Subcutaneous adipose tissue (tissue), 4 donors: ENCODE data around the gene LMNTD2. TPM values are rescaled to one million over a fixed set of nuclear protein-coding genes. Genes with fewer than 3 reads are reported as not detected.

Source experiments
- total RNA-seq, 4 donors: library from RNA; depleted of rRNA; stranded (reverse); fragments of >200 nt; gene quantifications; one replicate each; pipeline ENCODE4 v1.1.0, GENCODE V29; 2016
- TF ChIP-seq, protein P1 (sequence below): fragments of 450-650 bp; IDR thresholded peaks from one replicate; pipeline ENCODE4 v1.5.1; 2016; ENCODE audit warnings: low read depth, mild to moderate bottlenecking, control low read depth, antibody characterized with exemption, moderate library complexity

Gene LMNTD2
- total RNA-seq, 4 donors from 2014 or later: 0.65 to 2.4 (median 1.0) TPM

GRCh38 chr11:545171-545570, 15.4 kb downstream of the LMNTD2 start:
- TF ChIP-seq, protein P1, sequence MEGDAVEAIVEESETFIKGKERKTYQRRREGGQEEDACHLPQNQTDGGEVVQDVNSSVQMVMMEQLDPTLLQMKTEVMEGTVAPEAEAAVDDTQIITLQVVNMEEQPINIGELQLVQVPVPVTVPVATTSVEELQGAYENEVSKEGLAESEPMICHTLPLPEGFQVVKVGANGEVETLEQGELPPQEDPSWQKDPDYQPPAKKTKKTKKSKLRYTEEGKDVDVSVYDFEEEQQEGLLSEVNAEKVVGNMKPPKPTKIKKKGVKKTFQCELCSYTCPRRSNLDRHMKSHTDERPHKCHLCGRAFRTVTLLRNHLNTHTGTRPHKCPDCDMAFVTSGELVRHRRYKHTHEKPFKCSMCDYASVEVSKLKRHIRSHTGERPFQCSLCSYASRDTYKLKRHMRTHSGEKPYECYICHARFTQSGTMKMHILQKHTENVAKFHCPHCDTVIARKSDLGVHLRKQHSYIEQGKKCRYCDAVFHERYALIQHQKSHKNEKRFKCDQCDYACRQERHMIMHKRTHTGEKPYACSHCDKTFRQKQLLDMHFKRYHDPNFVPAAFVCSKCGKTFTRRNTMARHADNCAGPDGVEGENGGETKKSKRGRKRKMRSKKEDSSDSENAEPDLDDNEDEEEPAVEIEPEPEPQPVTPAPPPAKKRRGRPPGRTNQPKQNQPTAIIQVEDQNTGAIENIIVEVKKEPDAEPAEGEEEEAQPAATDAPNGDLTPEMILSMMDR: no peak

- TF ChIP-seq, protein P1: no peak
These were observed 15.7 kb downstream of the LMNTD2 start for GRCh38 chr11:544817-545166.

DNA sequence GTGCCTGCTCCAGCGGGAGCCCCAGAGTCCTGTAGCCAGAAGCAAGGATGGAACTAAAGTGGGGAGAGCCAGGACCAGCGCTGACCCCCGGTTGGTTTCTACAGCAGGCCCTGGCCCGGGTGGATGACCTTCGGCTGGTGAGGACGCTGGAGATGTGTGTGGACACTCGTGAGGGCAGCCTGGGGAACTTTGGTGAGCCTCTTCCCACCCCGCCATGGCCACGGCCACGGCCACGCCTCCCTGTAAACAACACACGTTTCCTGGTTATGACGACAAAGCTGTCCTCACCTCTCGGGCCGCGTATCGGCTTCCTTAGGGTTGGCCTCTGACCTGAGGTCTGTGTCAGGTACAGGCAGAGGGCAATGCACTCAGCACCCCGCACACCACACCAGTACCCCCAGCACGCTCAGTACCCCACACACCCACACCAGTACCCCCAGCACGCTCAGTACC, 19.1 kb downstream of the LMNTD2 start:
- TF ChIP-seq, protein P1: no peak

- TF ChIP-seq, protein P1: no peak
These were observed 19.7 kb downstream of the LMNTD2 start for GRCh38 chr11:540583-541432.

GRCh38 chr11:539971-540481, 20.5 kb downstream of the LMNTD2 start:
- TF ChIP-seq, protein P1: no peak

GRCh38 chr11:538431-539051, 22.0 kb downstream of the LMNTD2 start:
- TF ChIP-seq, protein P1: no peak
